ENCODE measurements around the gene CCDC200.
A peak's percentile ranks its signal among the peaks of the same experiment; 100 is the strongest.
"Not testable (repeated sequence)": the region's sequence is repeated elsewhere in the genome, so short reads cannot be mapped to it uniquely, and the experiment has no call there.

Gene CCDC200

DNA sequence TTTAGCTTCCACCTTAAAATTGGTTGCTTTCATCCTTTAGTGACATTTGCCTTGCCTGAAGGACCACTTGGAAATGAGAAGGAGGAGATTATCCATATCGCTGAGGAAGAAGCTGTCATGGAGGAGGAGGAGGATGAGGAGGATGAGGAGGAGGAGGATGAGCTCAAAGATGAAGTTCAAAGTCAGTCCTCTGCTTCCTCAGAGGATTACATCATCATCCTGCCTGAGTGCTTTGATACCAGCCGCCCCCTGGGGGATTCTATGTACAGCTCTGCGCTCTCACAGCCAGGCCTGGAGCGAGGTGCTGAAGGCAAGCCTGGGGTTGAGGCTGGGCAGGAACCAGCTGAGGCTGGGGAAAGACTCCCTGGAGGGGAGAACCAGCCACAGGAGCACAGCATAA lies 28.3 kb downstream of the CCDC200 start:
- Histone ChIP-seq H3K4me1 (ENCODE audit: insufficient read depth, low read length) (no peaks in the 10 kb centered on the region), H3K9me3 (ENCODE audit: control insufficient read depth, insufficient read depth, low read length) (no peaks in the 10 kb centered on the region), H3K36me3 (ENCODE audit: insufficient read depth, low read length) (peaks cover 20% of the 10 kb centered on the region), H3K9ac (ENCODE audit: low read depth, low read length) (no peak overlapping the region)

DNA sequence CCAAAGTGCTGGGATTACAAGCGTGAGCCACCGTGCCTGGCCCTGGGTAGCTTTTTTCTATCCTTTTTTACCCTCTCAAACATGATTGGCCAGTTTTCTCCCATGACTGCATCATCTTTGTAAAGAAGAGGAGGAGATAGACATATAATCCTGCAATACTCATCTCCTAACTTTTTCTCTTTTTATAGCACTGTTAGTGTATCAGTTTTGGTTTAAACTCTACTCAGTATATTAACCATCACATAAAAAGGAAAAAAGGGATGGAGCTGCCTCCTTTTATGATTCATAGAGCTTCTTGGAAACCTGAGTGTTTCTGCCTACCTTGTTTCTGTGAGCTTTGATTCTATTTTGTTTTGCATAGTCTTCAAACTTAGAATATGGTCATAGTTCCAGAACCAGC lies 28.8 kb downstream of the CCDC200 start:
- no peaks in the 10 kb centered on the region for H3K4me1 ChIP-seq (ENCODE audit: insufficient read depth, low read length)
- H3K9ac ChIP-seq (ENCODE audit: low read depth, low read length): no peak overlapping the region
- H3K36me3 ChIP-seq (ENCODE audit: insufficient read depth, low read length): peaks cover 25% of the 10 kb centered on the region
- no peaks in the 10 kb centered on the region for H3K9me3 ChIP-seq (ENCODE audit: control insufficient read depth, insufficient read depth, low read length)

DNA sequence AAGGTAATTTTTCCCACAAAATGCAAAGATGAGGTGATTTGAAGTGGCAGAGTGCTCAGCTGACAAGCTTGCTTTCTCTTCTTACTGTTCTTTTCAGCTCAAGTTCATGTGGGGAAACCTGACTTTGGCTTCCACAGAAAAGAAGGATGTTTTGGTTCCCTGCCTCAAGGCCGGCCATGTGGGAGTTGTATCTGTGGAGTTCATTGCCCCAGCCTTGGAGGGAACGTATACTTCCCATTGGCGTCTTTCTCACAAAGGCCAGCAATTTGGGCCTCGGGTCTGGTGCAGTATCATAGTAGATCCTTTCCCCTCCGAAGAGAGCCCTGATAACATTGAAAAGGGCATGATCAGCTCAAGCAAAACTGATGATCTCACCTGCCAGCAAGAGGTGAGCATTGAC lies 35.2 kb downstream of the CCDC200 start:
- H3K36me3 ChIP-seq (ENCODE audit: insufficient read depth, low read length): peaks cover 54% of the 10 kb centered on the region

DNA sequence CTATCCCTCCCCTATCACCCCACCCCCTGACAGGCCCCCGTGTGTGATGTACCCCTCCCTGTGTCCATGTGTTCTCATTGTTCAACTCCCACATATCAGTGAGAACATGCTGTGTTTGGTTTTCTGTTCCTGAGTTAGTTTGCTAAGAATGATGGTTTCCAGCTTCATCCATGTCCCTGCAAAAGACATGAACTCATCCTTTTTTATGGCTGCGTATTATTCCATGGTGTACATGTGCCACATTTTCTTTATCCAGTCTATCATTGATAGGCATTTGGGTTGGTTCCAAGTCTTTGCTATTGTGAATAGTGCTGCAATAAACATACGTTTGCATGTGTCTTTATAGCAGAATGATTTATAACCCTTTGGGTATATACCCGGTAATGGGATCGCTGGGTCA lies 41.8 kb downstream of the CCDC200 start:
- H3K36me3 ChIP-seq (ENCODE audit: insufficient read depth, low read length): peaks cover 31% of the 10 kb centered on the region
- not testable (repeated sequence) for H3K9me3 ChIP-seq (ENCODE audit: control insufficient read depth, insufficient read depth, low read length); H3K4me1 ChIP-seq (ENCODE audit: insufficient read depth, low read length); H3K9ac ChIP-seq (ENCODE audit: low read depth, low read length)

More for the DNA sequence above, 35.2 kb downstream of the CCDC200 start:
- H3K9me3 ChIP-seq (ENCODE audit: control insufficient read depth, insufficient read depth, low read length): no peaks in the 10 kb centered on the region
- H3K4me1 ChIP-seq (ENCODE audit: insufficient read depth, low read length): no peaks in the 10 kb centered on the region
- no peak overlapping the region for H3K9ac ChIP-seq (ENCODE audit: low read depth, low read length)

DNA sequence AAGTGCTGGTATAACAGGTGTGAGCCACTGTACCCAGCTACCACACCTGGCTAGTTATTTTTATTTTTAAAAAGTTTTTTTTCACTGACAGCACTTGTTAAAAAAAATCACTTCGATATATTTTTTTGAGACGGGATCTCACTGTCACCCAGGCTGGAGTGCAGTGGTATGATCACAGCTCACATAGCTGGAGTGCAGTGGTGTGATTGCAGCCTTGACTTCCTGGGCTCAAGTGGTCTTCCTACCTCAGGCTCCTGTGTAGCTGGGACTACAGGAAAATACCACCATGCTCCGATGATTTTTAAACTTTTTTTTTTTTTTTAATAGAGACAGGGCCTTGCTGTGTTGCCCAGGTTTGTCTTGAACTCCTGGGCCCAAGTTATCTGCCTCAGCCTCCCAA lies 44.5 kb downstream of the CCDC200 start:
- H3K9ac ChIP-seq (ENCODE audit: low read depth, low read length): no peak overlapping the region
- no peaks in the 10 kb centered on the region for H3K9me3 ChIP-seq (ENCODE audit: control insufficient read depth, insufficient read depth, low read length)
- H3K4me1 ChIP-seq (ENCODE audit: insufficient read depth, low read length): no peaks in the 10 kb centered on the region
- H3K36me3 ChIP-seq (ENCODE audit: insufficient read depth, low read length): peaks cover 10% of the 10 kb centered on the region; the same call in 1 of the 2 replicates

DNA sequence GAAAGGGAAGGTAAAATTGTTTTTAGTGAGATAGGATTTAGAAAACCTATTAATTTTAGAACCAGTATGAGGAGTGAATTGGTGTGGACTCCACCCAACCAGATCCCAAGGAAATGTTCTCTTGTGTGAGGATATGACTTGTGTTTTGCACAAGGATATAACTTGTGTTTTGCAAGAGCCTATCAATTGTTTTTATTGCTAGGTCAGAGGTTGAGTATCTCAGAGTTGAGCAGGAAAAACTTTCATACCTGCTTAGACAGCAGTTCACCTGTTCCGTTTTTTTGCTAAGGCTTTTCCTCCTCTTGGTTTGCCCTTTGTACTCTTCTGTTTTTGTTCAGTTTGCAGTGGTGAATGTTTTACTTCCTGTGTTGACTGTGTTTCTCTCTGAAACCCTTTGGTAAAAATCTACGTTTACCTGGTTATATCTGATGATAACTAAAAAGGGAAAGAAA lies 52.3 kb downstream of the CCDC200 start:
- peaks cover 8% of the 10 kb centered on the region; the same call in 1 of the 2 replicates for H3K4me1 ChIP-seq (ENCODE audit: insufficient read depth, low read length)
- no peak overlapping the region for H3K9ac ChIP-seq (ENCODE audit: low read depth, low read length)
- peaks cover 9% of the 10 kb centered on the region for H3K36me3 ChIP-seq (ENCODE audit: insufficient read depth, low read length)
- H3K9me3 ChIP-seq (ENCODE audit: control insufficient read depth, insufficient read depth, low read length): no peaks in the 10 kb centered on the region

DNA sequence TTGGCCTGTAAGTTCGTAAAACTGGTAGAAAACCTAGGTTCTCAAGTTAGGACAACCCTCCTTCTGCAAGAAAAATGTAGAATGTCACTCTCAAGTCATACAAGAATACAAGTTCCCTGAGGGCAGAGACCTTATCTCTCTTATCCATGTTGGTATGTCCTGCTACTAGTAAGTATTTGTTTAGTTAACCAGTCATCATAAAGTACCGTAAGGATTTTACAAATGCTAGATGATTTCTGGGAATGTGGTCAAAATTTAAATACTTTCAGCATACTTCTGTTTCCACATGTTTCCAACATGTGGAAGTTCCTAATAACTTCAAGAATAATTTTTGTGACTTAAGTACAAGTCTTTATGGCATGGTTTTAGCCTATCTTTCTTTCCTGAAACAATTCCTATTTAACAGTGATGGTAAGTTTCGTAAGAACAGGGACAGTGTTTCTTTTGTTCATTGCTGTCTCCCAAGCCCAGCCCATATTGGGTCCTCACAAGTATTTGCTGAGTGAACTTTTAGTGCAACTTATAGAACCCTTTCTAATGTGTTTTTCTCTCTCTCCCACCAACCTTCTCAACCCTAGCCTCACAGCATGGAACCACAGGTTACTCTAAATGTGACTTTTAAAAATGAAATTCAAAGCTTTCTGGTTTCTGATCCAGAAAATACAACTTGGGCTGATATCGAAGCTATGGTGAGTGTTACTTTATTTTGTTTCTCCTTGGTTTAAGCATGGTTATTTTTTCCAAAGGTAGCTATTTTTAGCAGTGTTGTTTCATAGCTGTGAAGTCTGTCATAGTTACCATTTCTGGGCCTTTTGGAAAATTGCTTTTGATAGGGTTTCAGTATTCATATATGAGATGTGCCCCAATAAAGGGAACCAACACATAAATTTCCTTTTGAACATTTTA lies 53.0 kb downstream of the CCDC200 start:
- Histone ChIP-seq H3K9ac (ENCODE audit: low read depth, low read length) (no peak overlapping the region), H3K4me1 (ENCODE audit: insufficient read depth, low read length) (peaks cover 8% of the 10 kb centered on the region; the same call in 1 of the 2 replicates), H3K36me3 (ENCODE audit: insufficient read depth, low read length) (peaks cover 6% of the 10 kb centered on the region)

DNA sequence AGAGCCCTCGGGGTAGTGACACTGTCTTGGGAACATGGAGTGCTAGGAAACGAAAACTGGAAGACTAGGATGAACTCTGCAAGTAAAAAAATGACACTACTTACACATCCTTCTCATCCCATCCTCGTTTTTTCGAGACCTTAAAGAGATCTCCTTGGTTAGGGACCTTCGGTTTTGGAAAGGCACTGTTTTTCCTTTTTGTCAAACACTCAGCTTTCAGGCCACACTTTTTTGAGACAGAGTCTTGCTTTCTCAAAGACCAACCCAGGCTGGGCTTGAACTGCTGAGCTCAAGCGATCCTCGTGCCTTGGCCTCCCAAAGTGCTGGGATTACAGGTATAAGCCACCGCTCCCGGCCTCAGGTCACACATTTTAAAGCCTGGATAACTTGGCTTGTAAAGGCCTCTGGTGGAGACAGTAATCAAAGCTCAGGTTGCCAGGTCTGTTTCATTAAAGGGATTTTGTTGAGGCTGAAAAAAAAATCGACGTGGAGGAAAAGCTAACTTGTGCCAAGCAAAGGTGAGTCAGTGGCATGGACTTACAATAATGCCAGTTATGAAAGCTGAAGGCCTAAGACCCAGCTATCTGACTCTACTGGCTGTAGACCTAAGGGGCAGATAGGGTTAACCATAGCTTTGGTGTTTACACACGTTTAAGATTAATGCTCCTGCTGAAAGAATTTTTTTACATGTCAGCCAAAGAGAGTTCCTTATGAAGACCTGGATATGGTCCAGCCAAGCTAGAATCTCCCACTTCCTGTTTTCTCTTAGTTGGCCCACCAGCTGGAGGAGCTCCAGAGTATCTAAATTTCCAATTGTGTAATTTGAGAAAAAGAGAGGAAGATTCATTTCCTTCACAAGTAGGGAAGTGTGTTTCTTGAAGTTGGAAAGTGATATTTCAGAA lies 56.6 kb downstream of the CCDC200 start:
- peaks cover 6% of the 10 kb centered on the region; the same call in 1 of the 2 replicates for H3K36me3 ChIP-seq (ENCODE audit: insufficient read depth, low read length)
- H3K9ac ChIP-seq (ENCODE audit: low read depth, low read length): peak overlapping the region; percentile 69
- peaks cover 8% of the 10 kb centered on the region; the same call in 1 of the 2 replicates for H3K4me1 ChIP-seq (ENCODE audit: insufficient read depth, low read length)
- no peaks in the 10 kb centered on the region for H3K9me3 ChIP-seq (ENCODE audit: control insufficient read depth, insufficient read depth, low read length)

More for the DNA sequence above, 53.0 kb downstream of the CCDC200 start:
- H3K9me3 ChIP-seq (ENCODE audit: control insufficient read depth, insufficient read depth, low read length): no peaks in the 10 kb centered on the region

Measured in ES-I3 (cell line).